HCT116 (cell line): Measurements from ENCODE around the gene OR52H1. TPM values are rescaled to one million over a fixed set of nuclear protein-coding genes. Genes with fewer than 3 reads are reported as not detected.

Experiments
- ATAC-seq: fragments of 200-7000 bp; cut with Tn5 transposase; 2 replicates; pipeline ENCODE4 v1.9.1; 2020; ENCODE audit warnings: mild to moderate bottlenecking, moderate library complexity
- BruUV-seq: library from RNA; stranded (reverse); fragments of 400-500 nt; replicated peaks from 2 replicates; lab custom pipeline; 2021; lab: Mats Ljungman, UMichigan
- CTCF ChIA-PET: fragments of 300-600 bp; sonication (Branson Sonifier 250); formaldehyde crosslinking; loops from one replicate; lab custom pipeline; 2021; ENCODE audit warnings: antibody characterized with exemption; lab: Charles Lee
- POLR2A ChIA-PET: fragments of 300-600, 350-600 bp; sonication (Branson Sonifier 250); formaldehyde crosslinking; loops from one replicate; lab custom pipeline; 2021; ENCODE audit warnings: antibody characterized with exemption; lab: Charles Lee
- RAD21 ChIA-PET, 2 experiments: fragments of 300-600 bp; sonication (Branson Sonifier 250); formaldehyde crosslinking; loops; one replicate each; lab custom pipeline; 2023; ENCODE audit warnings: low total read pairs in 2 of 2; ENCODE audit not compliant: uncharacterized antibody in 2 of 2, unreplicated experiment in 2 of 2, low non-redundant PET in 1 of 2; lab: Charles Lee
- DNase-seq: peaks from one replicate; pipeline ENCODE4 v3.0.0-alpha.2; 2010; ENCODE audit warnings: low read depth, low spot score
- H2AFZ ChIP-seq: fragments of 200-600 bp; shearing (Covaris generic), sonication (generic); 2 replicates; pipeline ENCODE4 v1.6.1; 2017; ENCODE audit warnings: low read depth, mixed run types, mixed read lengths, antibody characterized with exemption, low read length; ENCODE audit not compliant: poor library complexity, severe bottlenecking
- H3K27ac ChIP-seq: 2 replicates; pipeline ENCODE4 v1.5.1; 2012; ENCODE audit warnings: low read depth, low read length
- H3K27me3 ChIP-seq: fragments of 200-600 bp; sonication (generic); 2 replicates; pipeline ENCODE4 v1.6.1; 2016; ENCODE audit warnings: mixed run types, low read length, mixed read lengths; ENCODE audit not compliant: insufficient read depth
- H3K36me3 ChIP-seq, 2 experiments: fragments of 200-500 bp in 1 of 2; fragments of 200-600 bp in 1 of 2; sonication (Bioruptor generic) in 1 of 2; sonication (generic) in 1 of 2; 2 replicates each; pipeline versions ENCODE4 v1.5.1 to v1.6.1; 2014 to 2016; ENCODE audit warnings: low read length in 2 of 2, inconsistent platforms in 1 of 2, mixed read lengths in 1 of 2, mixed run types in 1 of 2; ENCODE audit not compliant: insufficient read depth in 2 of 2, control insufficient read depth in 1 of 2
- H3K4me1 ChIP-seq, 2 experiments: fragments of 200-600 bp in 1 of 2; sonication (generic) in 1 of 2; 2 replicates each; pipeline versions ENCODE4 v1.5.1 to v1.6.1; 2012 to 2017; ENCODE audit warnings: low read length in 2 of 2, inconsistent platforms in 1 of 2, mild to moderate bottlenecking in 1 of 2, mixed read lengths in 1 of 2, mixed run types in 1 of 2, moderate library complexity in 1 of 2; ENCODE audit not compliant: insufficient read depth in 2 of 2, control insufficient read depth in 1 of 2
- H3K4me2 ChIP-seq: fragments of 200-600 bp; sonication (generic); 2 replicates; pipeline ENCODE4 v1.6.1; 2017; ENCODE audit warnings: mixed run types, low read length, mixed read lengths
- H3K4me3 ChIP-seq, 2 experiments: fragments of 200-600 bp in 1 of 2; sonication (generic) in 1 of 2; replicated peaks in 1 of 2; 2 replicates each; pipeline ENCODE4 v1.5.1; 2011 to 2016; ENCODE audit warnings: low read length in 2 of 2, control low read depth in 1 of 2, low read depth in 1 of 2, mild to moderate bottlenecking in 1 of 2, mixed read lengths in 1 of 2, mixed run types in 1 of 2
- H3K79me2 ChIP-seq: fragments of 200-600 bp; sonication (generic); 2 replicates; pipeline ENCODE4 v1.6.1; 2017; ENCODE audit warnings: mild to moderate bottlenecking, mixed run types, low read length, moderate library complexity, mixed read lengths; ENCODE audit not compliant: insufficient read depth
- H3K9ac ChIP-seq: fragments of 200-600 bp; sonication (generic); 2 replicates; pipeline ENCODE4 v1.6.1; 2016; ENCODE audit warnings: low read length, mixed read lengths
- H3K9me2 ChIP-seq: fragments of 200-600 bp; sonication (generic), shearing (Covaris generic); 2 replicates; pipeline ENCODE4 v1.6.1; 2017; ENCODE audit warnings: mixed run types, mild to moderate bottlenecking, moderate library complexity; ENCODE audit not compliant: insufficient read depth
- H3K9me3 ChIP-seq, 2 experiments: fragments of 200-500 bp in 1 of 2; fragments of 200-600 bp in 1 of 2; sonication (Bioruptor generic) in 1 of 2; sonication (generic) in 1 of 2; 2 replicates each; pipeline ENCODE4 v1.6.1; 2014 to 2017; ENCODE audit warnings: low read length in 2 of 2, mixed read lengths in 2 of 2, inconsistent platforms in 1 of 2, low read depth in 1 of 2, mild to moderate bottlenecking in 1 of 2, mixed run types in 1 of 2, moderate library complexity in 1 of 2; ENCODE audit not compliant: control insufficient read depth in 1 of 2, insufficient read depth in 1 of 2
- H4K20me1 ChIP-seq: fragments of 200-600 bp; sonication (generic), shearing (Covaris generic); 2 replicates; pipeline ENCODE4 v1.6.1; 2017; ENCODE audit warnings: mixed run types, mild to moderate bottlenecking, moderate library complexity; ENCODE audit not compliant: insufficient read depth
- CBX3 ChIP-seq: IDR thresholded peaks from 2 replicates; pipeline ENCODE4 v1.6.1; 2012; ENCODE audit warnings: low read depth
- EZH2phosphoT487 ChIP-seq: fragments of 200-600 bp; IDR thresholded peaks from 2 replicates; pipeline ENCODE4 v1.6.1; 2018; ENCODE audit warnings: antibody characterized with exemption, borderline replicate concordance
- intact Hi-C: fragments of 100-400 bp; cut with micrococcal nuclease; formaldehyde crosslinking; loops from 2 replicates; pipeline ENCODE4 v1.10.0; 2022
- total RNA-seq: library from RNA; stranded (reverse); gene quantifications from one replicate; pipeline ENCODE4 v1.2.1, GENCODE V29; 2021; ENCODE audit not compliant: unreplicated experiment
- TF ChIP-seq, protein P1 (sequence below): IDR thresholded peaks from 2 replicates; pipeline ENCODE4 v1.6.1; 2012; ENCODE audit warnings: low read depth
- TF ChIP-seq, protein P2 (sequence below), 3 experiments: fragments of 200-600 bp in 1 of 3; sonication (generic) in 1 of 3; IDR thresholded peaks in 2 of 3; conservative IDR thresholded peaks in 1 of 3; 2 replicates each; pipeline ENCODE4 v1.5.1; 2012 to 2017; ENCODE audit warnings: low read depth in 2 of 3, low read length in 2 of 3, antibody characterized with exemption in 1 of 3, borderline replicate concordance in 1 of 3, control low read depth in 1 of 3, mild to moderate bottlenecking in 1 of 3, mixed read lengths in 1 of 3, mixed run types in 1 of 3, moderate library complexity in 1 of 3; ENCODE audit not compliant: insufficient read depth in 1 of 3

Gene OR52H1
- total RNA-seq, 1 experiment from 2014 or later, result not detected

DNA sequence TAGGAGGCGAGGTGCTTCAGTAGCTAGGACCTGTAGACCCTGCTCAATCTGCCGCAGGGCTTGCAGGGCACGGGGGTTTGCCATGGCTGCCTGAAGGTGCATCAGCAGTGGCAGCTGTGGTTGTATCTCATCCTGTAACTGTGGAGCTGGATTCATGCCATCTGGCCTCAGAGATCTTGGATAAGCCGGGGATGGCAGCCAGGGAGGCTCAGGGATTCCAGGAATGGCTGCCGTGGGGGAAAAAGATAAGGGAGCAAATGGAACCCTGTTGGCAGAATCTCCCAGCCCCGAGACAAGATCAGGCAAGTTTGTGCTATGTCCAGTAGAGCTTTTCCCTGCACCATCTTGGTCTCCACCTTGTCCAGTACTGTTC lies 40.4 kb downstream of the OR52H1 start (continued):
- TF ChIP-seq, protein P1, sequence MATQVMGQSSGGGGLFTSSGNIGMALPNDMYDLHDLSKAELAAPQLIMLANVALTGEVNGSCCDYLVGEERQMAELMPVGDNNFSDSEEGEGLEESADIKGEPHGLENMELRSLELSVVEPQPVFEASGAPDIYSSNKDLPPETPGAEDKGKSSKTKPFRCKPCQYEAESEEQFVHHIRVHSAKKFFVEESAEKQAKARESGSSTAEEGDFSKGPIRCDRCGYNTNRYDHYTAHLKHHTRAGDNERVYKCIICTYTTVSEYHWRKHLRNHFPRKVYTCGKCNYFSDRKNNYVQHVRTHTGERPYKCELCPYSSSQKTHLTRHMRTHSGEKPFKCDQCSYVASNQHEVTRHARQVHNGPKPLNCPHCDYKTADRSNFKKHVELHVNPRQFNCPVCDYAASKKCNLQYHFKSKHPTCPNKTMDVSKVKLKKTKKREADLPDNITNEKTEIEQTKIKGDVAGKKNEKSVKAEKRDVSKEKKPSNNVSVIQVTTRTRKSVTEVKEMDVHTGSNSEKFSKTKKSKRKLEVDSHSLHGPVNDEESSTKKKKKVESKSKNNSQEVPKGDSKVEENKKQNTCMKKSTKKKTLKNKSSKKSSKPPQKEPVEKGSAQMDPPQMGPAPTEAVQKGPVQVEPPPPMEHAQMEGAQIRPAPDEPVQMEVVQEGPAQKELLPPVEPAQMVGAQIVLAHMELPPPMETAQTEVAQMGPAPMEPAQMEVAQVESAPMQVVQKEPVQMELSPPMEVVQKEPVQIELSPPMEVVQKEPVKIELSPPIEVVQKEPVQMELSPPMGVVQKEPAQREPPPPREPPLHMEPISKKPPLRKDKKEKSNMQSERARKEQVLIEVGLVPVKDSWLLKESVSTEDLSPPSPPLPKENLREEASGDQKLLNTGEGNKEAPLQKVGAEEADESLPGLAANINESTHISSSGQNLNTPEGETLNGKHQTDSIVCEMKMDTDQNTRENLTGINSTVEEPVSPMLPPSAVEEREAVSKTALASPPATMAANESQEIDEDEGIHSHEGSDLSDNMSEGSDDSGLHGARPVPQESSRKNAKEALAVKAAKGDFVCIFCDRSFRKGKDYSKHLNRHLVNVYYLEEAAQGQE, result no peak
- TF ChIP-seq EZH2phosphoT487, result no peak

DNA sequence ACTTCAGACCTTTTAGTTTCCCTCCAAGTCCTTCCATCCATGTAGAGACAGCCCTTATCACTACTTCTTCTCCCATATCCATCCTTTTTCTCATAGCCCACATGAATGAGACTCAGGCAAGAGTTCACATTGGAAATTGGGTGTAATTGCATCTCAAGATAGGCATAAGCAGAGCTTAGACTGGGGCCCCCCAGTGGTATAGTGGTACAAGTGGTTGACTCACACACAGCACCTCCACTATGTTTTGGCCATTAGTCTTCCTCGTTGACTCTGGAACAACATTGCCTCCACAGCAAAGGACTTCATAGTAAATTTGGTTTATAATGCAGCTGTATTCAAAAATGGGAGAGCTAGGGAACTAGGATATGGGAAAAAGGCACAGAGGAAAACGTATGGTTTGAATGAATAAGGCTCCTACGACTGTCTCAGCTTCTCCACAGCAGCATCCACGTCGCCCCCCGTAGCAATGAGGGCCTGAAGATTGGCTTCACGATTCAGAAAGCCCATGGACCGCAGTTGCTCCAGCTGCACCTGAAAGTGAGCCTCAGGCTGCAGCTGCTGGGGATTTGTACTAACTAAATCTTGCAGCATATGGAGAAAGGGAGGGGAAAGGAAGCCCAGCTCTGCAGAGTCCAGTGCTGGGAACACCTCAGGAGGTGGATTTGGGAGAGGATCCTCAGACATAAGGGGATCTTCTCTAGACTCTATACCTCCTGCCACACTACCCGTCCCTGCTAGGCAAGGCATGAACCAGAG lies 41.0 kb downstream of the OR52H1 start:
- Histone ChIP-seq H3K4me2 (no peak overlapping the region), H3K27ac (no peak overlapping the region), H3K27me3 (peaks cover 6% of the 10 kb centered on the region; the same call in 1 of the 2 replicates), H3K36me3 (peaks cover 0 to 25% of the 10 kb centered on the region in 2 experiments; a peak in 2 of 4 replicates), H3K9me3 (no peaks in the 10 kb centered on the region), H3K4me3 (no peak overlapping the region), H3K9me2 (no peaks in the 10 kb centered on the region), H2AFZ (no peak overlapping the region), H3K4me1 (peaks cover 10 to 32% of the 10 kb centered on the region in 2 experiments), H3K79me2 (peaks cover 31% of the 10 kb centered on the region), H4K20me1 (peaks cover 15% of the 10 kb centered on the region; the same call in 1 of the 2 replicates), H3K9ac (no peak overlapping the region)
- TF ChIP-seq CBX3, result no peak
- TF ChIP-seq, protein P2, sequence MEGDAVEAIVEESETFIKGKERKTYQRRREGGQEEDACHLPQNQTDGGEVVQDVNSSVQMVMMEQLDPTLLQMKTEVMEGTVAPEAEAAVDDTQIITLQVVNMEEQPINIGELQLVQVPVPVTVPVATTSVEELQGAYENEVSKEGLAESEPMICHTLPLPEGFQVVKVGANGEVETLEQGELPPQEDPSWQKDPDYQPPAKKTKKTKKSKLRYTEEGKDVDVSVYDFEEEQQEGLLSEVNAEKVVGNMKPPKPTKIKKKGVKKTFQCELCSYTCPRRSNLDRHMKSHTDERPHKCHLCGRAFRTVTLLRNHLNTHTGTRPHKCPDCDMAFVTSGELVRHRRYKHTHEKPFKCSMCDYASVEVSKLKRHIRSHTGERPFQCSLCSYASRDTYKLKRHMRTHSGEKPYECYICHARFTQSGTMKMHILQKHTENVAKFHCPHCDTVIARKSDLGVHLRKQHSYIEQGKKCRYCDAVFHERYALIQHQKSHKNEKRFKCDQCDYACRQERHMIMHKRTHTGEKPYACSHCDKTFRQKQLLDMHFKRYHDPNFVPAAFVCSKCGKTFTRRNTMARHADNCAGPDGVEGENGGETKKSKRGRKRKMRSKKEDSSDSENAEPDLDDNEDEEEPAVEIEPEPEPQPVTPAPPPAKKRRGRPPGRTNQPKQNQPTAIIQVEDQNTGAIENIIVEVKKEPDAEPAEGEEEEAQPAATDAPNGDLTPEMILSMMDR (IDR thresholded peaks at IDR 0.05 in 2 of 3, conservative IDR thresholded peaks at IDR 0.05 in 1 of 3; ENCODE audit: borderline replicate concordance in 1 of 3, insufficient read depth in 1 of 3, low read depth in 2 of 3, low read length in 2 of 3), result peak in 2 of 3 experiments; percentile 25 to 35; a peak in 2 of 6 replicates
- ChIA-PET CTCF (interaction anchor here (0.6 kb wide), 1 partner anchor 193 kb away, joined by 4 read pairs; no protein-coding TSS in a partner anchor), POLR2A (no interaction called here), RAD21 (no interaction called here)
- no peak for DNase-seq
- ATAC-seq, result no peak
- BruUV-seq, result no TSS peak
- intact Hi-C loops, result no loop called here
